H9 (cell line): Measurements from ENCODE around the gene KRT24. TPM values are rescaled to one million over a fixed set of nuclear protein-coding genes. Genes with fewer than 3 reads are reported as not detected.

Source experiments
- DNase-seq: peaks from one replicate; pipeline ENCODE4 v3.0.0-alpha.2; 2017
- H2AFZ ChIP-seq: one replicate; pipeline ENCODE4 v1.6.1; 2013; ENCODE audit warnings: mild to moderate bottlenecking, low read length, control low read depth, moderate library complexity
- H2AK5ac ChIP-seq: 2 replicates; pipeline ENCODE4 v1.6.1; 2013; ENCODE audit warnings: low read length, control low read depth, mixed read lengths; ENCODE audit not compliant: insufficient read length
- H2BK120ac ChIP-seq: one replicate; pipeline ENCODE4 v1.6.1; 2013; ENCODE audit warnings: low read depth, mild to moderate bottlenecking, low read length, control low read depth, inconsistent platforms; ENCODE audit not compliant: poor library complexity, severe bottlenecking
- H2BK12ac ChIP-seq: 2 replicates; pipeline ENCODE4 v1.6.1; 2013; ENCODE audit warnings: low read length, control low read depth, mixed read lengths, low read depth; ENCODE audit not compliant: insufficient read length
- H2BK15ac ChIP-seq: 2 replicates; pipeline ENCODE4 v1.6.1; 2013; ENCODE audit warnings: low read depth, low read length, control low read depth
- H2BK20ac ChIP-seq: one replicate; pipeline ENCODE4 v1.6.1; 2013; ENCODE audit warnings: low read depth, mild to moderate bottlenecking, low read length, control low read depth, inconsistent platforms; ENCODE audit not compliant: poor library complexity, severe bottlenecking
- H2BK5ac ChIP-seq: 2 replicates; pipeline ENCODE4 v1.6.1; 2013; ENCODE audit warnings: low read length, control low read depth, mixed read lengths; ENCODE audit not compliant: insufficient read length
- H3K14ac ChIP-seq: 2 replicates; pipeline ENCODE4 v1.6.1; 2013; ENCODE audit warnings: low read length, control low read depth; ENCODE audit not compliant: insufficient read depth
- H3K18ac ChIP-seq: 2 replicates; pipeline ENCODE4 v1.6.1; 2013; ENCODE audit warnings: low read depth, mild to moderate bottlenecking, mixed read lengths, low read length, control low read depth; ENCODE audit not compliant: insufficient read length
- H3K23ac ChIP-seq: 2 replicates; pipeline ENCODE4 v1.6.1; 2013; ENCODE audit warnings: low read length, control low read depth, mixed read lengths, low read depth; ENCODE audit not compliant: insufficient read length
- H3K23me2 ChIP-seq: 2 replicates; pipeline ENCODE4 v1.6.1; 2013; ENCODE audit warnings: low read depth, mild to moderate bottlenecking, mixed read lengths, low read length, control low read depth; ENCODE audit not compliant: insufficient read length, poor library complexity, severe bottlenecking
- H3K27ac ChIP-seq: 2 replicates; pipeline ENCODE4 v1.5.1; 2013; ENCODE audit warnings: low read length, control low read depth, mixed read lengths, low read depth; ENCODE audit not compliant: insufficient read length
- H3K27me3 ChIP-seq: 2 replicates; pipeline ENCODE4 v1.6.1; 2013; ENCODE audit warnings: low read length, control low read depth, inconsistent platforms; ENCODE audit not compliant: insufficient read depth
- H3K4ac ChIP-seq: 2 replicates; pipeline ENCODE4 v1.6.1; 2013; ENCODE audit warnings: low read depth, mild to moderate bottlenecking, control low read depth, inconsistent platforms, low read length, moderate library complexity
- H3K4me1 ChIP-seq: 2 replicates; pipeline ENCODE4 v1.6.1; 2013; ENCODE audit warnings: low read length, control low read depth, inconsistent platforms; ENCODE audit not compliant: insufficient read depth
- H3K4me2 ChIP-seq: 2 replicates; pipeline ENCODE4 v1.6.1; 2013; ENCODE audit warnings: low read length, control low read depth, mixed read lengths; ENCODE audit not compliant: insufficient read length, insufficient read depth
- H3K56ac ChIP-seq: 2 replicates; pipeline ENCODE4 v1.6.1; 2013; ENCODE audit warnings: low read depth, mild to moderate bottlenecking, mixed read lengths, low read length, control low read depth; ENCODE audit not compliant: insufficient read length
- H3K79me1 ChIP-seq: 2 replicates; pipeline ENCODE4 v1.6.1; 2013; ENCODE audit warnings: low read depth, mild to moderate bottlenecking, moderate library complexity, low read length, control low read depth, inconsistent platforms; ENCODE audit not compliant: insufficient read depth, poor library complexity, severe bottlenecking
- H3K79me2 ChIP-seq: 2 replicates; pipeline ENCODE4 v1.6.1; 2013; ENCODE audit warnings: low read length, control low read depth, inconsistent platforms; ENCODE audit not compliant: insufficient read depth
- H3K9ac ChIP-seq: 2 replicates; pipeline ENCODE4 v1.6.1; 2013; ENCODE audit warnings: low read length, control low read depth, mixed read lengths; ENCODE audit not compliant: insufficient read length; ENCODE audit errors: extremely low read depth
- H3K9me3 ChIP-seq: one replicate; pipeline ENCODE4 v1.6.1; 2013; ENCODE audit warnings: low read depth, low read length, inconsistent platforms; ENCODE audit not compliant: control insufficient read depth
- H3T11ph ChIP-seq: one replicate; pipeline ENCODE4 v1.6.1; 2013; ENCODE audit warnings: mild to moderate bottlenecking, low read length, control low read depth, inconsistent platforms
- H4K20me1 ChIP-seq: one replicate; pipeline ENCODE4 v1.6.1; 2013; ENCODE audit not compliant: control insufficient read depth, insufficient read length, insufficient read depth
- H4K5ac ChIP-seq: 2 replicates; pipeline ENCODE4 v1.6.1; 2013; ENCODE audit warnings: low read depth, mild to moderate bottlenecking, mixed read lengths, low read length, control low read depth; ENCODE audit not compliant: insufficient read length
- H4K8ac ChIP-seq: replicated peaks from 2 replicates; pipeline ENCODE4 v1.6.1; 2013; ENCODE audit warnings: low read length, control low read depth, mixed read lengths, low read depth; ENCODE audit not compliant: insufficient read length
- H4K91ac ChIP-seq: 2 replicates; pipeline ENCODE4 v1.6.1; 2013; ENCODE audit warnings: low read depth, mild to moderate bottlenecking, moderate library complexity, mixed read lengths, low read length, control low read depth; ENCODE audit not compliant: insufficient read length
- H3K27ac Mint-ChIP-seq, 3 experiments: 2 replicates in 2 of 3; 3 replicates in 1 of 3; pipeline ENCODE4 v1.8.0; 2020 to 2021; ENCODE audit warnings: mixed read lengths in 3 of 3, mild to moderate bottlenecking in 1 of 3, moderate library complexity in 1 of 3
- H3K27me3 Mint-ChIP-seq: 2 replicates; pipeline ENCODE4 v1.8.0; 2021; ENCODE audit warnings: low read depth, mild to moderate bottlenecking, moderate library complexity, mixed read lengths
- H3K36me3 Mint-ChIP-seq, 3 experiments: 2 replicates in 2 of 3; 3 replicates in 1 of 3; pipeline ENCODE4 v1.8.0; 2020 to 2021; ENCODE audit warnings: low read depth in 3 of 3, mixed read lengths in 3 of 3; ENCODE audit not compliant: insufficient read depth in 1 of 3
- H3K4me1 Mint-ChIP-seq, 2 experiments: 2 replicates each; pipeline ENCODE4 v1.8.0; 2020; ENCODE audit warnings: mixed read lengths in 2 of 2
- H3K4me3 Mint-ChIP-seq, 2 experiments: 2 replicates in 1 of 2; 3 replicates in 1 of 2; pipeline ENCODE4 v1.8.0; 2020 to 2021; ENCODE audit warnings: mild to moderate bottlenecking in 2 of 2, mixed read lengths in 2 of 2, moderate library complexity in 1 of 2
- H3K9me3 Mint-ChIP-seq, 2 experiments: 2 replicates in 1 of 2; 3 replicates in 1 of 2; pipeline ENCODE4 v1.8.0; 2020; ENCODE audit warnings: mild to moderate bottlenecking in 2 of 2, mixed read lengths in 2 of 2, moderate library complexity in 1 of 2
- total RNA-seq: library from RNA; stranded (reverse); gene quantifications from 2 replicates; pipeline ENCODE4 v1.2.1, GENCODE V29; 2021
- TF ChIP-seq, protein P1 (sequence below): fragments of 200-600 bp; sonication (generic); conservative IDR thresholded peaks from 3 replicates; pipeline ENCODE4 v1.8.0; 2021; ENCODE audit warnings: antibody characterized with exemption, mild to moderate bottlenecking

KRT24 gene
- total RNA-seq, 1 experiment from 2014 or later, result not detected

DNA sequence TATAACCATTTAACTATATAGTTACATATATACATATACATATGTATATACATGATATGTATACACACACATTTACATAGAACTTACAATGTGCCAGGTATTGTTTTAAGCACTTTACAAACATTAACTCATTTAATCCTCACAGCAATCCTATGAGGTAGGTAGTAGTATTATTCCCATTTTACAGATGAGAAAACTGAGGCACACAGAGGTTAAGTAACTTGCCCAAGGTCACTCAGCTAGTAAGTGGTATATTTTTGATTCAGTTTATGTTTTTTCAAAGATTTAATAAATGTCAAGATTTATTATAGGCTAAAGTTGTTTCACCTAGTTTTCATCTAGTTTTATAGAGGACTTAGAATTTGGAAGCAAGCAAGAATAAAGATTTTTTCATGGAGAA is 45.2 kb downstream of the KRT24 start:
- H2BK20ac ChIP-seq, result no peak overlapping the region
- no peak overlapping the region for H3K23ac ChIP-seq
- no peak overlapping the region for H3K56ac ChIP-seq
- H3K79me2 ChIP-seq, result no peaks in the 10 kb centered on the region
- H3K4me1 ChIP-seq, result no peaks in the 10 kb centered on the region
- no peak overlapping the region for H2BK12ac ChIP-seq
- H3K14ac ChIP-seq, result no peak overlapping the region
- TF ChIP-seq, protein P1, sequence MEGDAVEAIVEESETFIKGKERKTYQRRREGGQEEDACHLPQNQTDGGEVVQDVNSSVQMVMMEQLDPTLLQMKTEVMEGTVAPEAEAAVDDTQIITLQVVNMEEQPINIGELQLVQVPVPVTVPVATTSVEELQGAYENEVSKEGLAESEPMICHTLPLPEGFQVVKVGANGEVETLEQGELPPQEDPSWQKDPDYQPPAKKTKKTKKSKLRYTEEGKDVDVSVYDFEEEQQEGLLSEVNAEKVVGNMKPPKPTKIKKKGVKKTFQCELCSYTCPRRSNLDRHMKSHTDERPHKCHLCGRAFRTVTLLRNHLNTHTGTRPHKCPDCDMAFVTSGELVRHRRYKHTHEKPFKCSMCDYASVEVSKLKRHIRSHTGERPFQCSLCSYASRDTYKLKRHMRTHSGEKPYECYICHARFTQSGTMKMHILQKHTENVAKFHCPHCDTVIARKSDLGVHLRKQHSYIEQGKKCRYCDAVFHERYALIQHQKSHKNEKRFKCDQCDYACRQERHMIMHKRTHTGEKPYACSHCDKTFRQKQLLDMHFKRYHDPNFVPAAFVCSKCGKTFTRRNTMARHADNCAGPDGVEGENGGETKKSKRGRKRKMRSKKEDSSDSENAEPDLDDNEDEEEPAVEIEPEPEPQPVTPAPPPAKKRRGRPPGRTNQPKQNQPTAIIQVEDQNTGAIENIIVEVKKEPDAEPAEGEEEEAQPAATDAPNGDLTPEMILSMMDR, result no peak
- H3K23me2 ChIP-seq, result no peaks in the 10 kb centered on the region
- no peak overlapping the region for H4K5ac ChIP-seq
- H3K4me3 Mint-ChIP-seq, result no peak overlapping the region
- no peak overlapping the region for H2BK120ac ChIP-seq
- H3K9ac ChIP-seq, result no peak overlapping the region
- no peaks in the 10 kb centered on the region for H3K9me3 Mint-ChIP-seq
- peaks cover 4% of the 10 kb centered on the region for H3K27me3 Mint-ChIP-seq
- H3K9me3 ChIP-seq, result no peaks in the 10 kb centered on the region
- H3K18ac ChIP-seq, result no peak overlapping the region
- no peak overlapping the region for H3K4me2 ChIP-seq
- no peak overlapping the region for H3K4ac ChIP-seq
- H3K36me3 Mint-ChIP-seq, result no peaks in the 10 kb centered on the region; a peak in 1 of 7 replicates
- no peak overlapping the region for H2AK5ac ChIP-seq
- H2AFZ ChIP-seq, result no peak overlapping the region
- no peaks in the 10 kb centered on the region for H3K79me1 ChIP-seq
- peaks cover 2% of the 10 kb centered on the region for H4K20me1 ChIP-seq
- H3K27ac ChIP-seq, result no peak overlapping the region
- H4K91ac ChIP-seq, result no peak overlapping the region
- no peak overlapping the region for H2BK5ac ChIP-seq
- no peak overlapping the region for H3K27ac Mint-ChIP-seq
- H3T11ph ChIP-seq, result no peak overlapping the region
- DNase-seq, result no peak
- H3K4me1 Mint-ChIP-seq, result no peaks in the 10 kb centered on the region
- no peak overlapping the region for H4K8ac ChIP-seq
- no peak overlapping the region for H2BK15ac ChIP-seq
- no peaks in the 10 kb centered on the region for H3K27me3 ChIP-seq
